Frontal cortex (tissue), 4 donors: ENCODE measurements around the gene GLA. TPM values are rescaled to one million over a fixed set of nuclear protein-coding genes. Genes with fewer than 3 reads are reported as not detected.

Experiments
- DNase-seq, 2 donors: peaks; one replicate each; pipeline ENCODE4 v3.0.0; 2012; ENCODE audit warnings: low spot score in 2 of 2
- FAIRE-seq: peaks from 2 replicates; lab custom pipeline; 2012; peaks lifted over from hg19 to GRCh38; lab: Jason Lieb, UNC
- total RNA-seq: library from RNA; depleted of rRNA; stranded (reverse); fragments of >200 nt; gene quantifications from one replicate; pipeline ENCODE4 v1.2.3, GENCODE V29; 2014
- donor health status: control.
- donor health status: control.
- donor health status: control.

Gene GLA
- total RNA-seq, 1 donor from 2014 or later: 15.5 TPM

DNA sequence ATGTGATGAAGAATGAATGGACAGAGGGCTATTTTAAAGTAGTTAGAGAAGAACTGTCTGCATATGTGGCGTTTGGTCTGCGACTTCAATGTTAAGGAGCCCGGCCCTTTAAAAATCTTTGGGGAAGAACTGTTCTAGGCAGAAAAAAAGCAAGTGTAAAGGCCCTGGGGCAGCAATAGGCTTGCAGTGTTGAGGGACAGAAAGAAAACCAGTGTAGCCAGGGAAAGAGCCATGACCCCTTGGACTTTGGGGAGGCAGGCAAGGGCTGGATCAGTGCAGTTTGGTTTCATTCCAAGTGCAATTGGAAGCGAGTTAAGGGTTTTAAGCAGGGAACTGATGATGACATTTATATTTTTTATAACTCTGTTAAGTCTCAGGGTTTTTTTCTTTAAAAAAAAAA is 7.9 kb downstream of the GLA start:
- FAIRE-seq (no peak), DNase-seq (no peak)

DNA sequence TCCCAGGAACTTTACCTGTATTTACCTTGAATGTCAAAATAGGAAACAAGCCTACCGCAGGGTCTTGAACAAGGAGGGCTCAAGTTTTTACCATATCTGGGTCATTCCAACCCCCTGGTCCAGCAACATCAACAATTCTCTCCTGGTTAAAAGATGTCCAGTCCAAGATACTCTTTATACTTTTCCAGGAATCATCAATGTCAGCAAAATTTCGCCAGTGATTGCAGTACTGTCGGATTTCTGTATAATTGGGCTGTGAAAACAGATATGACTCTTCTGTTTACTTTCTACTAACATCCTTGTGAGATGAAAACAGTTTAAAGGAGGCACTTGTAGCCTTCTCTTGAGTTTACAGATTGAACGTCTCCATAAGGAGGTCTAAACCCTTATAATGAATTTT is 9.0 kb downstream of the GLA start:
- no peak for FAIRE-seq

DNA sequence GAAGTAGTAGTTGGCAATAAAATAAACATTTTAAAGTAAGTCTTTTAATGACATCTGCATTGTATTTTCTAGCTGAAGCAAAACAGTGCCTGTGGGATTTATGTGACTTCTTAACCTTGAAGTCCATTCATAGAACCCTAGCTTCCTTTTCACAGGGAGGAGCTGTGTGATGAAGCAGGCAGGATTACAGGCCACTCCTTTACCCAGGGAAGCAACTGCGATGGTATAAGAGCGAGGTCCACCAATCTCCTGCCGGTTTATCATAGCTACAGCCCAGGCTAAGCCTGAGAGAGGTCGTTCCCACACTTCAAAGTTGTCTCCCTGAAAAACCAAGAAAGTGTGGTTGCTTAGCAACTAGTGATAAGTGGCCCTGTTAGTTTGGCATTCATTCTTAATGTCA is 9.9 kb downstream of the GLA start:
- FAIRE-seq (no peak), DNase-seq (no peak)

More for the DNA sequence above, 9.0 kb downstream of the GLA start:
- DNase-seq: no peak

DNA sequence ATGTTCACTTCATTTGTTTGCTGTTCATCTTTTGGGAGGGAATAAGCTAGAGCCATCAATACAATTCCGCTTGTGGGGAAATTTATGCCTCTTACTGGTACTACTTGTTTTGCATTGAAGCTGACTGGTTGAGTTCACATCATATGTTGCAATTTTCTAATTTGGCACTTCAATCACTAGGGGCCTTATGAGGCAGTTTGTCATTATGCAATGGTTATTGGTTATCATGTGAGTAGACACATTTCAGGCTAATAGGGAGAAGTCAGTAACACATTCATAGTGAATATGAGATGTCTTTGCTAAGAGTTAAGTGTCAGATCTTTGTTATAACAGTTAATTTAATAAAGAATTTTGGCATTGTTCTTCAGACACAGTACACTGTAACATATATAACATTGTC is 11.9 kb downstream of the GLA start:
- FAIRE-seq (no peak), DNase-seq (no peak)

DNA sequence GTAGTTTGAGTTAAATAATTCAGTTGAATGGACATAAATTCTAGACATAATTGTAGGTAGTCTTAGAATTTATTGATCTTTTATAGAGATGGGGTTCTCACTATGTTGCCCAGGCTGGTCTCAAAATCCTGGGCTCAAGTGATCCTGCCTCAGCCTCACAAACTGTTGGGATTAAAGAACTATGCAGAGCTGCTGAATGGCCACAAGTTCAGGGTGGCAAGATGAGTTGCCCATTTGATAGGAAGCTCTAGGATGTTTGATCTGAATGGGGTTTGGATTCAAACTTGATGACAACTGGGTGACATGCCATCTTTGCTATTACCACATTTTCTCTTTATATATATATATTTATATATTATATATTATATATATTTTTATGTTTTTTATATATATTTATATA is 13.4 kb downstream of the GLA start:
- DNase-seq: no peak
- no peak for FAIRE-seq

DNA sequence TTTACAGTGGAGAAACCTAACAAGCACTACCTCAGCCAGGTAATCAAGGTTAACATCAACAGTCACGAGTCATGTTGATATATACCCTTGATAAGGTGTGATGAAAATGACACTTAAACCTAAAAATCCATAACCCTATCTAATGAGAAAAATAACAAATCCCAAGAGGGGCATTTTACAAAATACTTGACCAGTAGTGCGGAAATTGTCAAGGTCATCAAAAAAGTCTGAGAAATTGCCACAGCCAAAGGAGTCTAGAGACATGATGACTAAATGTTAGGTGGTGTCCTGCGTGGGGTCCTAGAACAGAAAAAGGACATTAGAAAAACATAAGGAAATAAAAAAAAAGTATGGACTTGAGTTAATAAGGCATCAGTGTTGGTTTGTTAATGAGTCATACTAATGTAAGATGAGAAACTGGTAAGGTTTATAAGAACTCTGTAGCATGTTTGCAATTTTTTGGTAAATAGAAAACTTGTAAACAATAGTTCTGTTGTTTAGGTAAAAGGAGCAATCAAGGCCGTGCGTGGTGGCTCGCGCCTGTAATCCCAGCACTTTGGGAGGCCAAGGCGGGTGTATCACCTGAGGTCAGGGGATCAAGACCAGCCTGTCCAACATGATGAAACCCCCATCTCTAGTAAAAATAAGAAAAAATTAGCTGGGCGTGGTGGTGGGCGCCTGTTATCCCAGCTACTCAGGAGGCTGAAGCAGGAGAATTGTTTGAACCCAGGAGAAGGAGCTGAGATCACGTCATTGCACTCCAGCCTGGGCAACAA is 14.0 kb downstream of the GLA start:
- DNase-seq (no peak), FAIRE-seq (no peak)

DNA sequence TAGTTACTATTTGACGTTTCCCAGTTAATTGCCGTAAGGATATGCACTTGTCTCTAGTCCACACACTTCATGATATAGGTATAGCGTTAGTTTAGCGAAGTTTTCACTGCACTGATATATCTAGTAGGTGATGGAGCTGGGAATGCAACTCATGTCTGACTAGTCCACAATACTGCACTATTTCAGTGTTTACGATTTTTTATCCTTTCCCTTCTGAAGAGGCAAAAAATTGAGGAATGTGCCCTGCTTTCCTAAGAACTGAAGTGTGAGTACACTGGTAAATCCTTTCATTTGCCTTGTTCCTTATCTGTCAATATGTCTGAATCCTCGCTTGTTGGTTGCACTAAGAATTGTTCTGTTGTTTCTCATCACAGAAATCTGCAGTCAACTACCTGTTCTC is 15.9 kb downstream of the GLA start:
- DNase-seq: no peak
- FAIRE-seq: no peak

DNA sequence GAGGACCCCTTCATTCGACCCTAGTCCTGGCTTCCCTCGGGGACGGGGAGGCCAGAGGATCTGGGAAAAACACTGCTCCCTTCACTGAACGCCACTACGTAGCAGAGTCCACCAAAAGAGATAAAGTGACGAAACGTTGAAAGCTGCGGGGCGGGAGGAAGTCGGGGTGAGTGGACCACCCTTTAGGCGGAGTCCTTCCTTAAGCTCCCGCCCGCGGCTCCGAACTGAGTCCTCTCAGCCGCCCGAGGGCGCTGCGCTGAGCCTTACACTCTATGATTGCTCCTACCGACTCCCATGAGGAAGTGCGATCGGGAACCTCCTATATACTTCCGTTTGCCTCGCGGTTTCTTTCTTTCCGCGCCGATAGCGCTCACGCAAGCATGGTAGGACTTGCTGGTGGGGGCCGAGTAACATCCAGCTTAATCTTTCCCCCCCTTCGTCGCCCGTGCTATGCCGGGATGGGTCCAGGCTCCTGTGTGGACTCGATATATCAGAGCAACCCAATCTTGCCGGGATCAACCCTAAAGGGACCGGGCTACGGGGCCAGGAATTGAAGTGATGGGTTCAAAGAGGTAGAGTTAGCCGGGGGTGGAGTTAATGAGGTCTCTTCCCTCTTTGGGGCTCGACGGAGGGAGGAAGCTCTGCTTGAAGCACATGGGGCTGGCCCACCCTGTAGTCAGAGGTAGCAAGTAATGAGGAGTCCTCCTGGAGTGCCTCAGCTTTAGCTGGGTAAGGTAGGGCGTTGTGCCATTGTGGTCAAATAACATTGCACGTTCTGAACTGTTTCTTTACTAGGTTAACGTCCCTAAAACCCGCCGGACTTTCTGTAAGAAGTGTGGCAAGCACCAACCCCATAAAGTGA is 16.8 kb downstream of the GLA start, which contains the start of gene RPL36A:
TSS of gene RPL36A (plus strand) at position 348 of the 862 bp plus-strand sequence. CDS start at position 381, 33 bp downstream.
- FAIRE-seq: no peak
- DNase-seq: peak in 1 of 2 donors; percentile 65

DNA sequence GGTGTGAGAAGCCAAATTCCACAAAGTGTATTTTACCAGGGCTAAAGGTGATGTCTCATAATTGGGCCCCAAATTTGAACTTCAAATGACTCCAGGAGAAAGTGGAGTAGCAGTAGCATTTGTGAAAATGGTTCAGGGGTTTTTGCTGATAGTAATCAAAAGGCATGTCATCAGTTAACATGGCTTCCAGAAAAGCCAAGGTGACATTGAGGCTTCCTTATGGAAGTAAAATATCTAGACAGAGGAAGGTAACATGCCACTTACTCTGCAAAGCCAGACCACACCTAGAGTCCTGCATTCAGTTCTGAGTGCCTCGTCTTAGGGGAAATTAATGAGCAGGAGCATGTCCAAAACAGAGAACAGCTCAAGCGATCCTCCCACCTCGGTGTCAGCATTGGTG is 19.1 kb downstream of the GLA start:
- FAIRE-seq (no peak), DNase-seq (no peak)

DNA sequence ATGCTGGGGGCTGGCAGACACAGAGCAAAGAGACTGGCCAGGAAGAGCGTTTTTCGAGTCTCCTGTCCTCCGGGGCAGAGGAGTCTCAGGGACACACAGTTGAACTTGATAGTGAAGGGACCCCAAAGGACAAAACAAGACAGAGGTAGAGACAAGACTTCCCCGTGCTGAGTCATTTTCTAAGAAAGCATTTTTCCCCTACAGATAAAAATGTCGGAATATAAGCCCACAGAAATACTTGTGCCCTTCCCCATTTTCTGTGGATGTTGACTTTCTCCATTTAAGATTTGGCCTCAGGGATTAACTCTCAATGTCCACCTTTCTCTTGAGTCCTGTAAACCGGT is 21.2 kb downstream of the GLA start:
- DNase-seq: no peak
- no peak for FAIRE-seq

DNA sequence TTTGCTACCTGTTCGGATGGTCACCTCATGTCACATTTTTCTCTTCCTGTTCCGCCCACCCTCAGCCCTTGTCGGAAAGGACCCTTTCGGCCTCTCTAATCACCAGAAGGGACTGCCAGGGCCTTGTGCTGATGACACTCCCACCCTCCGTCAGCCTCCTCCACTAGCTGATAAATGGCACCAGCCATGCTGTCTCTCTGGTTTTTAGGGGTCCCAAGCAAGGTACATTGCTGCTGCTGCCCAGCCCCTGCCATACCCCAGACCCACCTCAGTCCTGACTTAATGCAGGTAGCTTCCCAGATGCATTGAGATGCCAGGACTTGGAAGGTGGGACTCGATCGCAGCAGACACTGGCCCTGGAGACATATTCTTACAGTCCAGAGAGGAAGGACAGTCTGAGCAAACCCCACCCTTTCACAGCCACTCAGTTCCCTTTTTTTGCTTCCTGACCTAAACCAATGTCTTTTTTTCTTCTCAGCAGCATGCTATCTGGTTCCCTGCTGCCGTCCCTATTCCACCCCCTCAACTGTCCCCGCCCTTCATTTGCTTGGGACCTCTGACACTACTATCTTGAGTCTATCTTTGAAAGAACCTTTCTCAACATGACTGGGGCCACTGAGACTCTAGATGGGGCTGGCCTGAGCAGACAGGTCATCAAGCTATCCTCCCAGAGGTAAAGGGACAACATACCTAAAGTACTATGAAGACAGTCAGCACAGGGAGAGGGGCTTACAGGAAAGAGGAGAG is 21.8 kb downstream of the GLA start, which contains the start of gene BTK:
TSS of gene BTK (minus strand) at position 397 of the 747 bp plus-strand sequence. CDS start 10,907 bp downstream, outside the sequence.
- FAIRE-seq: no peak
- no peak for DNase-seq

DNA sequence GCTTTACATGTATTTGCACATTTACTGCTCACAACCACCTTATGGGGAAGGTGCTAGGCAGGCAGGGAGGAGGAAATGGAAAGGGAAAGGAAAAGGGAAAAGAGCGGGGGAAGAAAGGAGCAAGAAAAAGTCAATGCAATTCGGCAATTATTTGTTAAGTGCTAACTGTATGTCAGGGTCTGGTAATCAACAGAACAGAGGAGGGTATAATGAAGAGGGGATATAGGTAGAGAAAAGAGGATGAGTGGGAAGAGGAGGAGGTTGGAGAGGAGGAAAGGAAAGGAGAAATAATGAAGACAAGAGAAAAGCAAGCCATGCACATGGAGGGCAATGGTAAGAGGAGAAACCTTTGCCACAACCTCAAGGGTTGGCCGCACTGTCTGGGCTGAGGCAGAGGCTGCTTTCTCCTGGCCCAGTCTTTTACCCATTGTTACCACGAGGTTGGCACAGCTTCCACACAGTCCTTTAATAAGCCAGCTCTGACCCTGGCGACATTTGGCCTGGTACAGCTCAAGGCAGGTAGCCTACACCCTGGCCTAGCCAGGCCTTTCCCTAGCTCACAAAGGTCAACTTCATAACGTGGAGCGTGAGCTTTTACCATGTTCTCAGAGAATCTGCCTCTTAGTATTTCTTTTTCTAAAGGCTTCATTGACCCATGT is 22.6 kb downstream of the GLA start:
- no peak for DNase-seq
- no peak for FAIRE-seq

DNA sequence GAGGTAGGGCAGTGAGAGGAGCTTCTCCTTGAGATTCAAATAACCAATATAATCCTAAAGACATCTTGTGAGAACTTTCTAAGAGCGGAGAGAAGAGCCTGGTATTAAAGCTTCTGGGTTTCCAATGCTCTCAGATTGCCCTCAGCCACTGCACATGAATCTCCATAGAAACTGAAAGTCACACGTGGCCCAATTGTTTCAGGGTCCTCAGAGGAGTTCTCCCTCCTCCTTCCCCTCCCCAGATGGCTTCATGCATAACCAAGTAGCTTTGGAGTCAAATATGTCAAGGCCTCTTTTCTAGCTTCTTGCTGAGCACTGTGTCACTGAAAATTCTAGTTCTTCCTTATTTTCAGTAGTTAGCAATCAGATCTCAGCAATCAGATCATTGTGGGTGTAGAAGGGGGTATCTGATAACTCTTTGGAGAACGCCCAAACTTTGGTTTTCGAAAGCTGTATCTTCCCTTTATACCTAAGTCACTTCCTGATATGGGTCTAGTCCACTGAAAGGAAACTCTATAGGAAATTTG is 24.0 kb downstream of the GLA start:
- no peak for FAIRE-seq
- no peak for DNase-seq

DNA sequence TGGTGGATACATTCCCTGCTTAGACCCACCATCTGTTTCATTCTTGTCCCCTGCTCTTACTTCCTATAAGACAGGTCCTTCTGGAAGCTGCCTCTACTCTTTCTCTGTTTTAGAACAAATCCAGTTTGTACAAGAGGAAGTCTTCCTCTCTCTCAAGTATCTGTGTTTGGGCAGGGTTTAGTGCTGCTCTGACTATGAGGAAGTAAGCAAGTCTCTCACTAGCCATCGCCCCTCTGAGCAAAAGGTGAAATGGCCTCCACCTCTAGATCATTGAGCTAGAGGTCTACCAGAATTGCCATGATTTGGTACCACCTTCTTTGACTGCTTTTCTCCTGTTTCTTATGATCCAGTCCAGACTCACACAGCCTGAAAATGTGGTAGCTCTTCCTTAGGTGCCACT is 30.2 kb downstream of the GLA start:
- DNase-seq (no peak), FAIRE-seq (no peak)

DNA sequence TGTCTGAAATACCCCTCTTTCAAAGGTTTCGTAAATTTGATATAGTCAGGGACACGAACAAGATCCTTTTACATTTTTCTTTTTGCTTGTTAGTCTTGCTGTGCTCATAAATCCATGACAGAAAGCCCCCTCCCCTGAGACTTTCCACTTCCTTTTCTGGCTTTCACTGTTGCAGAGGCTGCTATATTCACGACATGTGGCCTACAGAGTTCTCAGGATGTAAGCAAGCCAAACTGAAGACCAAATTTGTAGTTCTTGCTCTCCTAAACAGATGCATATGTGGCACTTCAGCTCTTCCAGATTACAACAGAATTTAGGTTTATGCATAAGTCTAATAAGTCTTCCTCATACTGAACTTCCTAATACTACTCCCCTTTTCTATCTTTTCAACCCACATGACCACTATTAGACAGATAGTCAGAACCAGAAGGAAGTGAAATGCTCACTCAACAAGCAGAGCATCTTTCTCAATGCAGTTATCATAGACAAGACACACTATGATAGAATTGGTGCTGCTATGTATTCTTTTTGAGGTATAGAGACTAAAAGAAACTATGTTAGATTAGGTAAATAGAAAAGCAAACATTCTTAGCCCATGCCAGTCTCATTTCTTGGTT is 36.7 kb downstream of the GLA start:
- DNase-seq (no peak), FAIRE-seq (no peak)

DNA sequence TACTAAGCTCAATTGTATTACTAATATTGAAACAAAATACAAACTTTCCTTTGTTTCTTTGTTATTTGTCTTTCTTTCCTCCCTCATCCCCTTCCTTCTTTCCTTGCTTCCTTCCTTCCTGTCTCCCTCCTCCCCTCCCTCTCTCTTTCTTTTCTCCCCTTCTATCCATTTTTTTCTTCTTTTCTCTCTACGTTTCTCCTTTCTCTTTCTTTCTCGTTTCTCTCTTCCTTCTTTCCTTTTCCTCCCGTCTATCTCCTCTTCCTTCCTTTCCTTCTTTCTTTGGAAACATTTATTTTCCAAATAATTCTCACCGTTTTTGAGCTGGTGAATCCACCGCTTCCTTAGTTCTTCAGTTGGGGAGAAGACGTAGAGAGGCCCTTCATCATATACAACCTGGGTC is 38.0 kb downstream of the GLA start:
- FAIRE-seq: no peak

DNA sequence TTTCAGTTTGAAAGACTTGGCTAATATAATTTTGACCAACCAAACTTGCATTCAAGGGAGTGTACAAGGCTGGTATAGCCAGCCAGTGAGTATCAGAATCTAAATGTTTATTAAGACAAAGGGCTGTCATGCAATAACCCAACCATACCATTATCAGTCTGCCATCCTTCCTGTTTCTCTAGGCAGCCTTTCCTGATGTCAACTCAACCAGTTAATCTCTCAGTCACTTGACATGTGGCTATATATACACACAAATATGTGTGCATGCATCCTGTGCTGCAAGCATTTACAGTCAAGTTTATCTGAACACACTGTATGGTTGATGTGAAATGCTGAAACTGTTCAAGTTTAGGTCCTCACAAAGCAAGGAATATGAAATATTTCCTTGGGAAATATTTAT is 38.9 kb downstream of the GLA start:
- DNase-seq (no peak), FAIRE-seq (no peak)

More for the DNA sequence above, 38.0 kb downstream of the GLA start:
- no peak for DNase-seq

DNA sequence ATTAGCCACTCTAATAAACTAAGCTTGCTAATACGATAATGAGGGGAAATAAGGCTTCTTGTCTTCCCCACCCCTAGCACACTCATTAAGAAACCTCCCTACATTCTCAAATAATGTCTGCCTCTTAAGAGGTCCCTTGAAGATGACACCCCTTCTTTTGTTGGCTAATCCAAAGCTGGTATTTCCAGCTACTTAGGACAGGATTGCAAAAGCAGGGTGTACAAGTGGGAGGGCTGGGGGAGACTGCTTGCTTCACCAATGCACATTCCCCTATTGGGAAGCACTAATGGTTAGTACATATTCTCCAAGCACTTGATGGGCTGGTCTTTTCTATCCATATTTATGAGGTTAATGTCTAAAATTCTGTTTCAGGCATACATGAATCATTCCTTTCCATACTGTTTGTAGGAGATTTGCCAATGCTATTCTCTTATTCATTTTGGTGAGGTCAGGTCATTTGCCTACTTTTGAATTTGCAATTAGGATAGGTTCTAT is 42.4 kb downstream of the GLA start:
- FAIRE-seq (no peak), DNase-seq (no peak)

DNA sequence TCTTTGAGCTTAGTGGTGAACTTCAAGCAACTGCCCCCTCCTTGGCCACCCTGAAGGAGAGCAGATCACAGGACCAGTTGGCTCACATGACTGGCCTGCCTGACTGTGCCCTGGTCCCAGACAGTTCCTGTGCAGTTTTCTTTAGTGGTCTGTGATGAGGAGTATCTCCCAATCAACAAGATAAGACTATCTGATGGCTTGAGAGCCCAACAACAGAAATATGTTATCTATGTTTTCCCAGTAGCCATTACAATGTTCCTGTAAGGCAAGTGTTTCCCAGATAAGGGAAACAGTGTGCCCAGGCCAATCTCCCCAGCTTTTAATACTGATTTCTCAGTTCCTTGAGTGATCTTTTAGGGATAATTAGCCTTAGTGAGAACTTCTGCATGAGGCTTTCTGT is 45.0 kb downstream of the GLA start:
- DNase-seq: no peak
- FAIRE-seq: no peak
